Measurements from ENCODE around the gene TMEM163. TPM values are rescaled to one million over a fixed set of nuclear protein-coding genes. Genes with fewer than 3 reads are reported as not detected.

TMEM163 gene
- total and polyA plus RNA-seq, 2 of the 13 experiments (the other 11 are each of a cell fraction or from before 2014, with no cell fraction given), result 0.05 TPM; not detected in 1

GRCh38 chr2:134433469-134433868, 285.3 kb downstream of the TMEM163 start (continued):
- no peak for TF ChIP-seq ZBED4 (CRISPR knock-in tag; IDR thresholded peaks at IDR 0.05; ENCODE audit: borderline replicate concordance)
- no peak for TF ChIP-seq CREM (IDR thresholded peaks at IDR 0.05)
- no peak for TF ChIP-seq CREM (CRISPR knock-in tag; IDR thresholded peaks at IDR 0.05)
- TF ChIP-seq, protein P1, sequence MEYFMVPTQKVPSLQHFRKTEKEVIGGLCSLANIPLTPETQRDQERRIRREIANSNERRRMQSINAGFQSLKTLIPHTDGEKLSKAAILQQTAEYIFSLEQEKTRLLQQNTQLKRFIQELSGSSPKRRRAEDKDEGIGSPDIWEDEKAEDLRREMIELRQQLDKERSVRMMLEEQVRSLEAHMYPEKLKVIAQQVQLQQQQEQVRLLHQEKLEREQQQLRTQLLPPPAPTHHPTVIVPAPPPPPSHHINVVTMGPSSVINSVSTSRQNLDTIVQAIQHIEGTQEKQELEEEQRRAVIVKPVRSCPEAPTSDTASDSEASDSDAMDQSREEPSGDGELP (IDR thresholded peaks at IDR 0.05; ENCODE audit: borderline replicate concordance, low read depth), result 0 out of 2 replicates have a peak, but pooled peaks have one; percentile 21
- no peak for TF ChIP-seq RCOR2 (CRISPR knock-in tag; IDR thresholded peaks at IDR 0.05)
- no peak for TF ChIP-seq MYNN (CRISPR knock-in tag; IDR thresholded peaks at IDR 0.05; ENCODE audit: low read depth)
- no peak for TF ChIP-seq THAP8 (CRISPR knock-in tag; IDR thresholded peaks at IDR 0.05; ENCODE audit: borderline replicate concordance)
- TF ChIP-seq CREB1 (IDR thresholded peaks at IDR 0.05), result no peak
- no peak for TF ChIP-seq CREB1 (CRISPR knock-in tag; IDR thresholded peaks at IDR 0.05)
- 0 out of 2 replicates have a peak, but pooled peaks have one; percentile 18 for TF ChIP-seq RARA (CRISPR knock-in tag; IDR thresholded peaks at IDR 0.05)
- peak; percentile 63 for TF ChIP-seq GATAD2A (CRISPR knock-in tag; IDR thresholded peaks at IDR 0.05)
- 0 out of 2 replicates have a peak, but pooled peaks have one; percentile 3 for TF ChIP-seq IRX3 (CRISPR knock-in tag; IDR thresholded peaks at IDR 0.05; ENCODE audit: borderline replicate concordance, low read depth)
- TF ChIP-seq CEBPB (IDR thresholded peaks at IDR 0.05; ENCODE audit: borderline replicate concordance, low read depth, low read length), result peak; percentile 40; the same call in 1 of the 2 replicates
- TF ChIP-seq, protein P2, sequence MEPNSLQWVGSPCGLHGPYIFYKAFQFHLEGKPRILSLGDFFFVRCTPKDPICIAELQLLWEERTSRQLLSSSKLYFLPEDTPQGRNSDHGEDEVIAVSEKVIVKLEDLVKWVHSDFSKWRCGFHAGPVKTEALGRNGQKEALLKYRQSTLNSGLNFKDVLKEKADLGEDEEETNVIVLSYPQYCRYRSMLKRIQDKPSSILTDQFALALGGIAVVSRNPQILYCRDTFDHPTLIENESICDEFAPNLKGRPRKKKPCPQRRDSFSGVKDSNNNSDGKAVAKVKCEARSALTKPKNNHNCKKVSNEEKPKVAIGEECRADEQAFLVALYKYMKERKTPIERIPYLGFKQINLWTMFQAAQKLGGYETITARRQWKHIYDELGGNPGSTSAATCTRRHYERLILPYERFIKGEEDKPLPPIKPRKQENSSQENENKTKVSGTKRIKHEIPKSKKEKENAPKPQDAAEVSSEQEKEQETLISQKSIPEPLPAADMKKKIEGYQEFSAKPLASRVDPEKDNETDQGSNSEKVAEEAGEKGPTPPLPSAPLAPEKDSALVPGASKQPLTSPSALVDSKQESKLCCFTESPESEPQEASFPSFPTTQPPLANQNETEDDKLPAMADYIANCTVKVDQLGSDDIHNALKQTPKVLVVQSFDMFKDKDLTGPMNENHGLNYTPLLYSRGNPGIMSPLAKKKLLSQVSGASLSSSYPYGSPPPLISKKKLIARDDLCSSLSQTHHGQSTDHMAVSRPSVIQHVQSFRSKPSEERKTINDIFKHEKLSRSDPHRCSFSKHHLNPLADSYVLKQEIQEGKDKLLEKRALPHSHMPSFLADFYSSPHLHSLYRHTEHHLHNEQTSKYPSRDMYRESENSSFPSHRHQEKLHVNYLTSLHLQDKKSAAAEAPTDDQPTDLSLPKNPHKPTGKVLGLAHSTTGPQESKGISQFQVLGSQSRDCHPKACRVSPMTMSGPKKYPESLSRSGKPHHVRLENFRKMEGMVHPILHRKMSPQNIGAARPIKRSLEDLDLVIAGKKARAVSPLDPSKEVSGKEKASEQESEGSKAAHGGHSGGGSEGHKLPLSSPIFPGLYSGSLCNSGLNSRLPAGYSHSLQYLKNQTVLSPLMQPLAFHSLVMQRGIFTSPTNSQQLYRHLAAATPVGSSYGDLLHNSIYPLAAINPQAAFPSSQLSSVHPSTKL (CRISPR knock-in tag; IDR thresholded peaks at IDR 0.05), result peak; percentile 41; the same call in 1 of the 2 replicates
- TF ChIP-seq, protein P3, sequence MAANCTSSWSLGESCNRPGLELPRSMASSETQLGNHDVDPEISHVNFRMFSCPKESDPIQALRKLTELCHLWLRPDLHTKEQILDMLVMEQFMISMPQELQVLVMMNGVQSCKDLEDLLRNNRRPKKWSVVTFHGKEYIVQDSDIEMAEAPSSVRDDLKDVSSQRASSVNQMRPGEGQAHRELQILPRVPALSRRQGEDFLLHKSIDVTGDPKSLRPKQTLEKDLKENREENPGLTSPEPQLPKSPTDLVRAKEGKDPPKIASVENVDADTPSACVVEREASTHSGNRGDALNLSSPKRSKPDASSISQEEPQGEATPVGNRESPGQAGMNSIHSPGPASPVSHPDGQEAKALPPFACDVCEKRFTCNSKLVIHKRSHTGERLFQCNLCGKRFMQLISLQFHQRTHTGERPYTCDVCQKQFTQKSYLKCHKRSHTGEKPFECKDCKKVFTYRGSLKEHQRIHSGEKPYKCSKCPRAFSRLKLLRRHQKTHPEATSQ (CRISPR knock-in tag; IDR thresholded peaks at IDR 0.05; ENCODE audit: borderline replicate concordance), result no peak
- no peak for TF ChIP-seq ZNF207 (IDR thresholded peaks at IDR 0.05; ENCODE audit: borderline replicate concordance)
- TF ChIP-seq SOX5 (CRISPR knock-in tag; IDR thresholded peaks at IDR 0.05; ENCODE audit: borderline replicate concordance), result 0 out of 2 replicates have a peak, but pooled peaks have one; percentile 15

Measured in HepG2 (cell line).